COLO829 (cell line): ENCODE data around the gene MAP3K2.
"Not testable (repeated sequence)": the region's sequence is repeated elsewhere in the genome, so short reads cannot be mapped to it uniquely, and the experiment has no call there.

Experiments
- DNase-seq: peaks from one replicate; pipeline ENCODE4 v3.0.0; 2012; ENCODE audit warnings: low spot score

The MAP3K2 gene

GRCh38 chr2:127382831-127383230 lies 4.9 kb downstream of the MAP3K2 start:
- DNase-seq, result no peak

DNA sequence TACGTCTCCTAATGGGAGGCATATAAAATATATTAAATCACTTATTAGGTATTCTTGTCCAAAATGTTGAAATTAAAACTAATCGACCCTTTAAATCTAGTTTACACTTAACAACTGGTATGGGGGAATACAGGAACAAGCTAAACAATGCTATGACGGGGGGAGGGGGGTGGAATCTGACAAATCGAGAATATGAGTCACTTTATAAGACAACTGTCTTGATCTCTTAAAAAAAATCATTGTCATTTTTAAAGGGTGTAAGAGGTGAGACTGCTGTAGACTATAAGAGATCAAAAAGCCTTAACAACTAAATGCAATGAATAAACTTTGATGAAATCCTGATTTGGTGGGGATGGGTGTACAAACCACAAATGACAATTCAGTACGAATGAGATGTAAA lies 6.0 kb downstream of the MAP3K2 start:
- DNase-seq, result no peak

DNA sequence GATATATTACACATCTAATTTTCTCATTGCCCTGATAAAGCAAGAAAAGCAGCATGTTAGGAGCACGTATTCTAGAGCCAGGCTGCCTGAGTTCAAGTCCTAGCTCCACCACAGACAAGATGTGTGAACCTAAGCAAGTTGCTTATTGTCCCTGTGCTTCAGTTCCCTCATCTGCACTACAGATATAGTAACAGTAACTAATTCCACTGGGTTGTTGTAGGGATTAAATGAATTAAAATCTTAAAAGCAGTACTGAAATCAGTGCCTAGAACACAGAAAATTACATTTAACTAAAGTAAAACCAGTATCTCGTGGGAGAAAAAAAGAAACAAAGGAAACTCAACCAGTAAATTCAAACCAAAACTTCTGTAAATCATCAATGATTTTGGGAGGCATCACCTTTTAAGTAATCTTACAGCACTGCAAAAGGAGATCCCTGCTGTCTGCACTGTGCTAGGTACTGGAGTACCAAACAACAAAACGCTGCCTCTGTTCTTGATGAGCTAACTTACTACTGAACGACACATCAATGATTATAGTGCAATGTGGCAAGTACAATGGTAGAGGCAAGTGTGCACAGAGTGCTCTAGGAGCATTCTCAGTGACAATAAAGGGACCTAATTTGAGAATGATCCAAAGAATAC lies 7.9 kb downstream of the MAP3K2 start:
- no peak for DNase-seq

- DNase-seq, result no peak
Measured at GRCh38 chr2:127378720-127379119, 9.1 kb downstream of the MAP3K2 start.

DNA sequence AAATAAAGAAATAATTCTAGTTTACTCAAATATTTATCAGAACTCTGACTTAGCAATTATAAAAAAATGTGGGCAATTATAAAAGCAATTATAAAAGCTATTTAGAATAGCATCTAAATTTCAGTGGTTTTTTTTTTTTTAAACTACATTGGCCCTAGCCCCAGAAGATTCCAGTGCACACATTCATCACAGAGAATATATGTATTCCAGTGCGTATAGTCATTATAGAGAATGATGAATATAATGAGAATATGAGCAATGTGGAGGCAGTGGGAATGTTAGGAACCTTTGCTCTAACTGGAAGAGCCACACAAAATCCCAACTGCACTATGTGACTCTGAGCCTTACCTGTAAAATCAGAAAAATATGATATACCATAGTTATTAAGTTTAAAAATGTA lies 10.5 kb downstream of the MAP3K2 start:
- no peak for DNase-seq

GRCh38 chr2:127376257-127376656 lies 11.5 kb downstream of the MAP3K2 start:
- DNase-seq, result no peak

DNA sequence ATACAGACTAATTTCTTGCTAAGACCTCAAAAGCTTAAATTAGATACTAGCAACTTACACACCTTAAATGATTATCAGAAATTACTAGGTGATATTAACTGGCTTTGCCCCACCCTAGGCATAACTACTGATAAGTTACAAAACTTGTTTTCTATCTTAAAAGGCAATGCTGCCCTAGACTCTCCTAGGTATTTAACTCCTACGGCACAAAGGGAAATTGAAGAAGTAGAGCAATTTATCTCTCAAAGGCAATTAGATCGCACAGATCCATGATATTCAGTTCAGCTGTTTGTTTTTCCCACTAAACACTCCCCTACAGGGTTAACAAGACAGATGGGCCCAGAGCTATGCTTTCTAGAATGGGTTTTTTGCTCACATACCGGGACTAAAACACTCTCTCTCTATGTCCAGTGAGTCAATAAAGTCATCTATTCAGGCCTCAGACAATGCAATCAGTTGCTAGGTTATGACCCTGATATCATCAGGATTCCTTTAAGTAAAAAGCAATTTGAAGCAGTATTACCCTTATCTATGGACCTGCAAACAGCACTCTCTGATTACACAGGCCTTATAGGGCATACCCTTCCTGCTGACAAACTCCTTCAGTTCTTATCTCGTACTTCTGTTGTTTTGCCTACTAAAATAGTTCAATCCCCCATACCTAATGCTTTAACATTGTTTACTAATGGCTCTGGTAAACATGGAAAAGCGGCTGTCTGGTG lies 14.3 kb downstream of the MAP3K2 start:
- no peak for DNase-seq

GRCh38 chr2:127371037-127371436 lies 16.7 kb downstream of the MAP3K2 start:
- DNase-seq, result no peak

GRCh38 chr2:127370010-127370409 lies 17.8 kb downstream of the MAP3K2 start:
- DNase-seq, result no peak

DNA sequence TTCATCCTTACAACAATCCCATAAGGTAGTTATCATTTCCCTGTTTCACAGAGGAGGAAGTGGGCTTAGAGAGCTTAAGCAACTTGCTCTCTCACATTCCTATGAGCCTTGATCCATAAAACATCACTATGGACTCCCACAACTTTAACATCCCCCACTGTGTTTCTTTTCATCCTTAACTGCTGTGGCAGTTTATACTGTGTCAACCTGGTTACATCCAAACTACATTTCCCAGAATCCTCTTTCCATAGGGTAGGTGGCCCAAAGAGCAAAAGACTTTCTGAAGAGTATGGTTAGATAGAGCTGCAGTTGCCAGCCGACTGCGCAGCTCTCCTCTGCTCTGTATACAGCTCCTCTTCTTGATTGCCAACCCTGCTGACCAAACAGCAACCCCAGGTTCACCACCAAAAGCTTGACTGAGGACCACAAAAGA lies 22.5 kb downstream of the MAP3K2 start:
- DNase-seq, result no peak

- no peak for DNase-seq
Measured at GRCh38 chr2:127362971-127363370, 24.8 kb downstream of the MAP3K2 start.

DNA sequence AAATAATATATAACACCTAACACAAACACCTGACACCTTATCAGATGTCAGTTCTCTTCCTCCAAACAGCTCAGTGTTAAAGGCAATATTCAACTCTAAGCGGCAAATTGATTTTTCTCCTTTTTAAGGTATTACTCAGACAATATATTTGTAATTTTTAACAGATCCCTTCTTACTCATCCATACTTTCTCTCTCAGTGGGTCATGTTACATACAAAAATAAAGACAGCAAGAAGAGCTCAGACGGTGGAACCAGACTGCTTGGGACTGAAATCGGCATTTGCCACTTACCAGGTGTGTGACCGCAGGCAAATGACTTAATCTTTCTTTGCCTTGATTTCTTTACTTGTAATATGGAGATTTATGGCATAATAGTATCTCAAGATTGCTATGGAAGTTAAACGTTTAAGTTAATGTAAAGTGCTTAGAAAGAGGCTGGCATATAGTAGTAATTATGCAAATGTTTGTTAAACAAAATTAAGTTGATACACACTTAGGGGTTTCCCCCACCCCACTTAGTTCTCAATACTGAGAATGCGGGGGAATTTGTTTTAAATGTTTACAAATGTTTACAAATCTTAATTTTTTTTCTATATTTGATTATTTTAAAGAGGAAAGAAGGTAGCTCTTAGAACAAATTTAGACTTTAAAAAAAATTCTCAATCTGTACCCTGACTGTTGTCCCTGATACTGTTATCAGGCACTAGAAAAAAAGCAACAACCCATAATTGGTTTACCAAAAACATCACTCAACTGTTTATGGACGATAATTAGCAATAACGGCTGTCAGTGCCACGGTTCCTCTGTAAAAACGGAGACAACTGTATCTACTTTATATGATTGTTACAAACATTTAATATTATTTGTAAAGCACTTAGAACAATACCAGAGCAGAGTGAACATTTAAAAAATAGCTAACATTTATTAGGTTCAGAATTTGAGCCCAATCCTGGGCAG lies 25.6 kb downstream of the MAP3K2 start:
- no peak for DNase-seq

DNA sequence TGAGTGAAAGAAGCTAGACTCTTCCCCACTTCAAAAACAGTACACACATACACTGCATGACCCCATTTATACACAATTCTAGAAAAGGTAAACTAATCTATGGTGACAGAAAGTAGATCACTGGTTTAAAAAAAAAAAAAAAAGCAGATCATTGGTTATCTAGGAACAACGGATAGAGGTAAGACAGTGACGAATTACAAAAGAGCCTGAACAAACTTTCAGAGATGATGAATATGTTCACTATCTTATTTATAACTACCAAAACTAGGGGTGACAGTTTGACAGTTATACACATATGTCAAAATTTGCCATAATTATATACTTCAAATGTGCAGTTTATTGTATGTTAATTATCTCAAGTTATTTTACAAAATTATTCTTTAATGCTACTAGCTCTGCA lies 27.5 kb downstream of the MAP3K2 start:
- DNase-seq, result no peak

GRCh38 chr2:127359520-127359919 lies 28.3 kb downstream of the MAP3K2 start:
- DNase-seq, result no peak

DNA sequence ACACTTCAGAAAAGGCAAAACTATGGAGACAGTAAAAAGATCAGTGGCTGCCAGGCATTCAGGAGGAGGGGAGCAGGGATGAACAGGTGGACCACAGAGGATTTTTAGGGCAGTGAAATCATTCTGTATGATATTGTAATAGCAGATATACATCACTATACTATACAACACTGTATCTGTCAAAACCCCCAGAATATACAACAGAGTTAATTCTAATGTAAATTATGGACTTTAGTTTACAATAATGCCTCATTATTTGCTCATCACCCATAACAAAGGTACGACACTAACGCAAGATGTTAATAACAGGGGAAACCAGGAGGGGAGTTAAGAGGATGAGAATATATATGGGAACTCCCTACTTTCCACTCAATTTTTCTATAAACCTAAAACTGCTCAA lies 28.8 kb downstream of the MAP3K2 start:
- no peak for DNase-seq

GRCh38 chr2:127358044-127358443 lies 29.7 kb downstream of the MAP3K2 start:
- no peak for DNase-seq

- no peak for DNase-seq
Measured at GRCh38 chr2:127357591-127357990, 30.2 kb downstream of the MAP3K2 start.

GRCh38 chr2:127356531-127356930 lies 31.2 kb downstream of the MAP3K2 start:
- no peak for DNase-seq

- DNase-seq, result no peak
Measured at GRCh38 chr2:127355407-127356008, 32.3 kb downstream of the MAP3K2 start.

GRCh38 chr2:127353873-127354676 lies 33.7 kb downstream of the MAP3K2 start:
- not testable (repeated sequence) for DNase-seq

DNA sequence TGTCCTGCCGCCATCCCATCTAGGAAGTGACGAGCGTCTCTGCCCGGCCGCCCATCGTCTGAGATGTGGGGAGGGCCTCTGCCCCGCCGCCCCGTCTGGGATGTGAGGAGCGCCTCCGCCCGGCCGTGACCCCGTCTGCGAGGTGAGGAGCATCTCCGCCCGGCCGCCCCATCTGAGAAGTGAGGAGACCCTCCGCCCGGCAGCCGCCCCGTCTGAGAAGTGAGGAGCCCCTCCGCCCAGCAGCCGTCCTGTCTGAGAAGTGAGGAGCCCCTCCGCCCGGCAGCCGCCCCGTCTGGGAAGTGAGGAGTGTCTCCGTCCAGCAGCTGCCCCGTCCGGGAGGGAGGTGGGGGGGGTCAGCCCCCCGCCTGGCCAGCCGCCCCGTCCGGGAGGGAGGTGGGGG lies 34.6 kb downstream of the MAP3K2 start:
- DNase-seq, result not testable (repeated sequence)
